ENCODE measurements around the gene FUT2.

Gene FUT2

GRCh38 chr19:48702701-48703100 is 6.9 kb downstream of the FUT2 start:
- Histone ChIP-seq H2BK15ac (ENCODE audit: low read length) (no peak overlapping the region), H3K4me2 (ENCODE audit: insufficient read depth, low read length, poor library complexity, severe bottlenecking) (no peak overlapping the region), H3K4ac (ENCODE audit: low read length) (no peak overlapping the region), H2BK120ac (ENCODE audit: low read depth, low read length) (no peak overlapping the region), H3K4me1 (ENCODE audit: control insufficient read depth in 2 of 2, insufficient read depth in 1 of 2, low read depth in 1 of 2, low read length in 2 of 2) (no peaks in the 10 kb centered on the region), H3K79me1 (ENCODE audit: low read depth, low read length) (no peaks in the 10 kb centered on the region), H3K36me3 (replicated peaks in 1 of 2; ENCODE audit: control insufficient read depth in 2 of 2, insufficient read depth in 2 of 2, low read length in 2 of 2) (peaks cover 0 to 2% of the 10 kb centered on the region in 2 donors), H3K18ac (ENCODE audit: low read length) (peak overlapping the region; percentile 38), H3K9ac (ENCODE audit: low read depth, low read length, poor library complexity) (no peak overlapping the region), H3K4me3 (ENCODE audit: low read length in 2 of 2) (no peak overlapping the region), H3K23ac (ENCODE audit: low read depth, low read length, poor library complexity) (no peak overlapping the region), H4K8ac (ENCODE audit: low read depth, low read length) (no peak overlapping the region), H3K14ac (ENCODE audit: low read length) (no peak overlapping the region), H3K27ac (replicated peaks; ENCODE audit: low read length) (no peak overlapping the region), H3K27me3 (ENCODE audit: control insufficient read depth in 3 of 3, insufficient read depth in 3 of 3, low read depth in 1 of 3, low read length in 3 of 3) (peaks cover 0 to 5% (median 0%) of the 10 kb centered on the region in 3 experiments), H4K91ac (ENCODE audit: low read depth, low read length, poor library complexity) (no peak overlapping the region), H3K9me3 (replicated peaks in 1 of 2; ENCODE audit: control insufficient read depth in 2 of 2, insufficient read depth in 1 of 2, low read depth in 1 of 2, low read length in 2 of 2) (peaks cover 0 to 3% of the 10 kb centered on the region in 2 donors), H2AK5ac (ENCODE audit: low read depth, low read length) (no peak overlapping the region), H2BK5ac (ENCODE audit: low read length) (no peak overlapping the region), H2AFZ (ENCODE audit: low read length) (no peak overlapping the region), H2BK12ac (ENCODE audit: low read length) (no peak overlapping the region)
- no CpG with 5 or more reads among the region's 13 CpGs for WGBS, 2 donors (ENCODE audit: extremely low coverage in 2 of 2, insufficient read length in 2 of 2, insufficient replicate concordance in 1 of 2)
- DNase-seq (ENCODE audit: low spot score), result no peak

- Histone ChIP-seq H2AFZ (ENCODE audit: low read length) (no peak overlapping the region), H3K36me3 (replicated peaks in 1 of 2; ENCODE audit: control insufficient read depth in 2 of 2, insufficient read depth in 2 of 2, low read length in 2 of 2) (peaks cover 0 to 2% of the 10 kb centered on the region in 2 donors), H3K9me3 (replicated peaks in 1 of 2; ENCODE audit: control insufficient read depth in 2 of 2, insufficient read depth in 1 of 2, low read depth in 1 of 2, low read length in 2 of 2) (peaks cover 0 to 3% of the 10 kb centered on the region in 2 donors), H3K9ac (ENCODE audit: low read depth, low read length, poor library complexity) (no peak overlapping the region), H3K18ac (ENCODE audit: low read length) (no peak overlapping the region), H4K8ac (ENCODE audit: low read depth, low read length) (no peak overlapping the region), H3K4me3 (ENCODE audit: low read length in 2 of 2) (no peak overlapping the region), H3K79me1 (ENCODE audit: low read depth, low read length) (no peaks in the 10 kb centered on the region), H3K27ac (replicated peaks; ENCODE audit: low read length) (no peak overlapping the region), H2AK5ac (ENCODE audit: low read depth, low read length) (no peak overlapping the region), H3K27me3 (ENCODE audit: control insufficient read depth in 3 of 3, insufficient read depth in 3 of 3, low read depth in 1 of 3, low read length in 3 of 3) (peaks cover 0 to under 1% (median 0%) of the 10 kb centered on the region in 3 experiments), H4K91ac (ENCODE audit: low read depth, low read length, poor library complexity) (no peak overlapping the region), H3K4ac (ENCODE audit: low read length) (no peak overlapping the region), H3K23ac (ENCODE audit: low read depth, low read length, poor library complexity) (no peak overlapping the region), H2BK5ac (ENCODE audit: low read length) (no peak overlapping the region), H3K4me1 (ENCODE audit: control insufficient read depth in 2 of 2, insufficient read depth in 1 of 2, low read depth in 1 of 2, low read length in 2 of 2) (no peaks in the 10 kb centered on the region), H3K14ac (ENCODE audit: low read length) (no peak overlapping the region), H2BK12ac (ENCODE audit: low read length) (no peak overlapping the region), H3K4me2 (ENCODE audit: insufficient read depth, low read length, poor library complexity, severe bottlenecking) (no peak overlapping the region), H2BK120ac (ENCODE audit: low read depth, low read length) (no peak overlapping the region), H2BK15ac (ENCODE audit: low read length) (no peak overlapping the region)
- DNase-seq (ENCODE audit: low spot score), result no peak
- WGBS, 2 donors (ENCODE audit: extremely low coverage in 2 of 2, insufficient read length in 2 of 2, insufficient replicate concordance in 1 of 2), result no CpG with 5 or more reads among the region's 23 CpGs
Measured at GRCh38 chr19:48703316-48703715, 7.5 kb downstream of the FUT2 start.

GRCh38 chr19:48705431-48705830 is 9.7 kb downstream of the FUT2 start:
- H4K8ac ChIP-seq (ENCODE audit: low read depth, low read length), result no peak overlapping the region
- WGBS, 2 donors (ENCODE audit: extremely low coverage in 2 of 2, insufficient read length in 2 of 2, insufficient replicate concordance in 1 of 2), result no CpG with 5 or more reads among the region's 2 CpGs
- no peak overlapping the region for H4K91ac ChIP-seq (ENCODE audit: low read depth, low read length, poor library complexity)

GRCh38 chr19:48708471-48708870 is 12.7 kb downstream of the FUT2 start:
- Histone ChIP-seq H3K4ac (ENCODE audit: low read length) (no peak overlapping the region), H4K91ac (ENCODE audit: low read depth, low read length, poor library complexity) (no peak overlapping the region), H3K4me1 (ENCODE audit: control insufficient read depth in 2 of 2, insufficient read depth in 1 of 2, low read depth in 1 of 2, low read length in 2 of 2) (peaks cover 4 to 6% of the 10 kb centered on the region in 2 donors), H3K79me1 (ENCODE audit: low read depth, low read length) (no peaks in the 10 kb centered on the region), H2BK120ac (ENCODE audit: low read depth, low read length) (no peak overlapping the region), H3K18ac (ENCODE audit: low read length) (peak overlapping the region; percentile 49), H3K14ac (ENCODE audit: low read length) (no peak overlapping the region), H3K23ac (ENCODE audit: low read depth, low read length, poor library complexity) (peak overlapping the region; percentile 12), H3K27ac (replicated peaks; ENCODE audit: low read length) (no peak overlapping the region), H4K8ac (ENCODE audit: low read depth, low read length) (no peak overlapping the region), H2BK12ac (ENCODE audit: low read length) (no peak overlapping the region), H2BK15ac (ENCODE audit: low read length) (no peak overlapping the region), H2AK5ac (ENCODE audit: low read depth, low read length) (no peak overlapping the region), H3K9me3 (replicated peaks in 1 of 2; ENCODE audit: control insufficient read depth in 2 of 2, insufficient read depth in 1 of 2, low read depth in 1 of 2, low read length in 2 of 2) (peaks cover 0 to 3% of the 10 kb centered on the region in 2 donors), H3K27me3 (ENCODE audit: control insufficient read depth in 3 of 3, insufficient read depth in 3 of 3, low read depth in 1 of 3, low read length in 3 of 3) (no peaks in the 10 kb centered on the region), H3K4me3 (ENCODE audit: low read length in 2 of 2) (peak overlapping the region in 1 of 2 donors; percentile 52), H3K4me2 (ENCODE audit: insufficient read depth, low read length, poor library complexity, severe bottlenecking) (no peak overlapping the region), H3K36me3 (replicated peaks in 1 of 2; ENCODE audit: control insufficient read depth in 2 of 2, insufficient read depth in 2 of 2, low read length in 2 of 2) (no peaks in the 10 kb centered on the region), H3K9ac (ENCODE audit: low read depth, low read length, poor library complexity) (no peak overlapping the region), H2AFZ (ENCODE audit: low read length) (no peak overlapping the region), H2BK5ac (ENCODE audit: low read length) (no peak overlapping the region)
- DNase-seq (ENCODE audit: low spot score), result no peak
- no CpG with 5 or more reads among the region's 11 CpGs for WGBS, 2 donors (ENCODE audit: extremely low coverage in 2 of 2, insufficient read length in 2 of 2, insufficient replicate concordance in 1 of 2)

More at GRCh38 chr19:48705431-48705830, 9.7 kb downstream of the FUT2 start:
- no peak overlapping the region for H2BK15ac ChIP-seq (ENCODE audit: low read length)
- H3K36me3 ChIP-seq (replicated peaks in 1 of 2; ENCODE audit: control insufficient read depth in 2 of 2, insufficient read depth in 2 of 2, low read length in 2 of 2), result peaks cover 0 to 2% of the 10 kb centered on the region in 2 donors
- no peak overlapping the region for H3K23ac ChIP-seq (ENCODE audit: low read depth, low read length, poor library complexity)
- no peaks in the 10 kb centered on the region for H3K79me1 ChIP-seq (ENCODE audit: low read depth, low read length)
- peak overlapping the region; percentile 13 for H2BK5ac ChIP-seq (ENCODE audit: low read length)
- no peak overlapping the region for H2BK120ac ChIP-seq (ENCODE audit: low read depth, low read length)
- H2BK12ac ChIP-seq (ENCODE audit: low read length), result no peak overlapping the region
- H3K4me1 ChIP-seq (ENCODE audit: control insufficient read depth in 2 of 2, insufficient read depth in 1 of 2, low read depth in 1 of 2, low read length in 2 of 2), result no peaks in the 10 kb centered on the region
- H3K27me3 ChIP-seq (ENCODE audit: control insufficient read depth in 3 of 3, insufficient read depth in 3 of 3, low read depth in 1 of 3, low read length in 3 of 3), result no peaks in the 10 kb centered on the region
- H3K4me3 ChIP-seq (ENCODE audit: low read length in 2 of 2), result no peak overlapping the region
- DNase-seq (ENCODE audit: low spot score), result no peak
- peaks cover 0 to 3% of the 10 kb centered on the region in 2 donors for H3K9me3 ChIP-seq (replicated peaks in 1 of 2; ENCODE audit: control insufficient read depth in 2 of 2, insufficient read depth in 1 of 2, low read depth in 1 of 2, low read length in 2 of 2)
- no peak overlapping the region for H2AK5ac ChIP-seq (ENCODE audit: low read depth, low read length)
- no peak overlapping the region for H3K9ac ChIP-seq (ENCODE audit: low read depth, low read length, poor library complexity)
- no peak overlapping the region for H3K18ac ChIP-seq (ENCODE audit: low read length)
- no peak overlapping the region for H3K27ac ChIP-seq (replicated peaks; ENCODE audit: low read length)
- no peak overlapping the region for H3K4ac ChIP-seq (ENCODE audit: low read length)
- H3K14ac ChIP-seq (ENCODE audit: low read length), result no peak overlapping the region
- no peak overlapping the region for H2AFZ ChIP-seq (ENCODE audit: low read length)
- no peak overlapping the region for H3K4me2 ChIP-seq (ENCODE audit: insufficient read depth, low read length, poor library complexity, severe bottlenecking)

Measured in neuronal stem cell (in vitro differentiated cells).